ENCODE measurements around the gene PDE4D.
"Not testable (repeated sequence)": the region's sequence is repeated elsewhere in the genome, so short reads cannot be mapped to it uniquely, and the experiment has no call there.

Gene PDE4D

GRCh38 chr5:59582746-59583145, 310.8 kb downstream of the PDE4D start:
- TF ChIP-seq CTCF (conservative IDR thresholded peaks at IDR 0.05; ENCODE audit: low read length), result no peak
- H3K4me3 ChIP-seq (ENCODE audit: low read length), result no peak overlapping the region
- no peak for DNase-seq (ENCODE audit: low read depth)

GRCh38 chr5:59579824-59580167, 313.7 kb downstream of the PDE4D start:
- H3K4me3 ChIP-seq (ENCODE audit: low read length), result no peak overlapping the region
- no peak for TF ChIP-seq CTCF (conservative IDR thresholded peaks at IDR 0.05; ENCODE audit: low read length)
- DNase-seq (ENCODE audit: low read depth), result no peak

- no peak for DNase-seq (ENCODE audit: low read depth)
- no peak overlapping the region for H3K4me3 ChIP-seq (ENCODE audit: low read length)
- no peak for TF ChIP-seq CTCF (conservative IDR thresholded peaks at IDR 0.05; ENCODE audit: low read length)
Observed at GRCh38 chr5:59579101-59579823, 314.3 kb downstream of the PDE4D start.

GRCh38 chr5:59577485-59577884, 316.0 kb downstream of the PDE4D start:
- TF ChIP-seq CTCF (conservative IDR thresholded peaks at IDR 0.05; ENCODE audit: low read length), result no peak
- H3K4me3 ChIP-seq (ENCODE audit: low read length), result no peak overlapping the region
- no peak for DNase-seq (ENCODE audit: low read depth)

GRCh38 chr5:59575648-59576445, 317.7 kb downstream of the PDE4D start:
- no peak for TF ChIP-seq CTCF (conservative IDR thresholded peaks at IDR 0.05; ENCODE audit: low read length)
- H3K4me3 ChIP-seq (ENCODE audit: low read length), result no peak overlapping the region
- no peak for DNase-seq (ENCODE audit: low read depth)

- DNase-seq (ENCODE audit: low read depth); H3K4me3 ChIP-seq (ENCODE audit: low read length): not testable (repeated sequence)
Observed at GRCh38 chr5:59573509-59573908, 320.0 kb downstream of the PDE4D start.

- no peak for TF ChIP-seq CTCF (conservative IDR thresholded peaks at IDR 0.05; ENCODE audit: low read length)
- no peak overlapping the region for H3K4me3 ChIP-seq (ENCODE audit: low read length)
- DNase-seq (ENCODE audit: low read depth), result no peak
Observed at GRCh38 chr5:59571067-59571466, 322.5 kb downstream of the PDE4D start.

Measured in AG10803 (cell line).